ENCODE measurements around the gene HNRNPR.

DNA sequence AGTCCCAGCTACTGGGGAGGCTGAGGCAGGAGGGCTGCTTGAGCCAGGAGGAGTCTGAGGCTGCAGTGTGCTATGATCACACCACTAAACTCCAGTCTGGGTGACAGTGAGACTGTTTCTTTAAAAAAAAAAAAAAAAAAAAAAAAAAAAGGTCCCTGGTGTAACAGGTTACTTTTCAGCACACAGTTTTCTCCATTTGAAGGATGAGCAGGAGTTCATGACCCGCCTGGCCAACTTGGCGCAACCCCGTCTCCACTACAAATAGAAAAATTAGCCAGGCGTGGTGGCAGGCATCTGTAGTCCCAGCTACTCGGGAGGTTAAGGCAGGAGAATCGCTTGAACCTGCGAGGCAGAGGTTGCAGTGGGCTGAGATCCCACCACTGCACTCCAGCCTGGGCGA is 12.4 kb downstream of the HNRNPR start:
- TF ChIP-seq EZH2 (IDR thresholded peaks at IDR 0.05; ENCODE audit: low read depth, low read length, severe bottlenecking) (no peak), CTCF (IDR thresholded peaks at IDR 0.05; ENCODE audit: control extremely low read depth in 1 of 3, insufficient read depth in 1 of 3, low read depth in 1 of 3, low read length in 3 of 3) (no peak), JUND (IDR thresholded peaks at IDR 0.05; ENCODE audit: low read length) (no peak), CREB1 (IDR thresholded peaks at IDR 0.05) (no peak)
